Uterus (tissue), 2 donors: ENCODE data around the gene MAD1L1.

Experiments used
- CTCF ChIP-seq, 4 experiments: fragments of 200-600 bp in 2 of 4; fragments of 450-650 bp in 2 of 4; sonication (generic) in 2 of 4; IDR thresholded peaks; one replicate each; pipeline ENCODE4 v1.5.1; 2016 to 2019; ENCODE audit warnings: antibody characterized with exemption in 4 of 4, mild to moderate bottlenecking in 2 of 4, moderate library complexity in 1 of 4
- POLR2A ChIP-seq, 2 donors: fragments of 450-650 bp; IDR thresholded peaks; one replicate each; pipeline ENCODE4 v1.6.1; 2016; ENCODE audit warnings: antibody characterized with exemption in 2 of 2, mild to moderate bottlenecking in 1 of 2, moderate library complexity in 1 of 2

DNA sequence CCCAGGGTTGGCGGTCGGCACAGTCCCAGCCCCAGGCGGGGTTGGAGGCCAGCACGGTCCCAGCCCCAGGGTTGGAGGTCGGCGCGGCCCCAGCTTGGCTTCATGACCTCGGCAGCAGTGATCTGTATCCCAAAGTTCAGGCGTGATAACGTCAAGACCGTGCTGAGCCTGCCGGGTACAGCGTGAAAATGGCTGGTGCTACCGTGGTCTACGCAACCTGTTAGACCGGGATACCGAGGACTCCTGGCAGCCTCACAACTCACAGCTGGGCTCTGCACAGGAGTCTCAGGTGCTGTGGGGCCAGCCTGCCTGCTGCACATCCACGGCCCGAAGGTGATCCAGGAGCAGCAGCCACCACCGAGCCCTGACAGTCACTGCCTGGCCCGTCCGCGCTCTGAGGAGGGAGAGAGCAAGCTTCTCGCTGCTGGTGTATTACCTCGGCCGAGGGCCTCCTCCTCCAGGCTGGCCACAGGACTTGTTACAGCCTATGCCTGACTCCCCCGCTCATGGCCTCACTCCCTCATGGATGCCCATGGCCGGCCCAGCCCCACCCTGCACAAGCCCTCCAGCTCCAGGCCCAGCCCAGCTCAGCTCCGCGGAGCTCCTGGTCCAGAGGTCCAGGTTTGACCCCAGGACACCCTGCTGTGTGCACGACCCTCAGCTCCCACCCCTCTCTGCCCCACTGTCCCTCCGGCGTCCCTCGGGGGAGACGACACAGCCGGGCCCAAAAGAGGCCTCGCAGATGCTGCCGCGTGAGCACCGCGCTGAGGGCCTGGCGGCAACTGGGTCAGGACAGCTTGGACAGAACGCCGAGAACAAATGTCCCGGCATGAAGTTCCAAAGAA, 406.6 kb downstream of the MAD1L1 start:
- no peak for TF ChIP-seq POLR2A (IDR thresholded peaks at IDR 0.05)
- TF ChIP-seq CTCF (IDR thresholded peaks at IDR 0.05): no peak
